Gastroesophageal sphincter (tissue), 4 donors: Measurements from ENCODE around the gene PADI4. TPM values are rescaled to one million over a fixed set of nuclear protein-coding genes. Genes with fewer than 3 reads are reported as not detected.

Experiments
- ATAC-seq: fragments of 150-250 bp; one replicate; pipeline ENCODE4 v1.9.1; 2016; ENCODE audit warnings: mild to moderate bottlenecking, moderate library complexity
- H3K27ac ChIP-seq, 4 donors: fragments of 200-600 bp; sonication (generic) in 3 of 4; 1 replicate in 3 of 4; 2 replicates in 1 of 4; pipeline ENCODE4 v1.5.1; 2016 to 2019
- H3K27me3 ChIP-seq: fragments of 200-600 bp; sonication (generic); one replicate; pipeline ENCODE4 v1.5.1; 2019
- H3K36me3 ChIP-seq, 2 donors: fragments of 200-600 bp; sonication (generic); one replicate each; pipeline ENCODE4 v1.5.1; 2019; ENCODE audit warnings: control low read depth in 1 of 2
- H3K4me1 ChIP-seq, 3 donors: fragments of 200-600 bp; sonication (generic); 1 replicate in 2 of 3; 2 replicates in 1 of 3; pipeline ENCODE4 v1.5.1; 2016 to 2019; ENCODE audit warnings: control low read depth in 2 of 3
- H3K4me3 ChIP-seq, 2 donors: fragments of 200-600 bp; sonication (generic); one replicate each; pipeline ENCODE4 v1.5.1; 2019; ENCODE audit warnings: mild to moderate bottlenecking in 1 of 2, moderate library complexity in 1 of 2
- H3K9me3 ChIP-seq, 3 donors: fragments of 200-600 bp; sonication (generic); one replicate each; pipeline ENCODE4 v1.5.1; 2017 to 2019; ENCODE audit warnings: control low read depth in 2 of 3
- EP300 ChIP-seq: sonication (generic); formaldehyde crosslinking; IDR thresholded peaks from one replicate; pipeline ENCODE4 v1.6.1; 2017; ENCODE audit warnings: antibody characterized with exemption, mild to moderate bottlenecking
- POLR2A ChIP-seq, 2 donors: fragments of 450-650 bp; IDR thresholded peaks; one replicate each; pipeline ENCODE4 v1.6.1; 2017; ENCODE audit warnings: antibody characterized with exemption in 2 of 2, mild to moderate bottlenecking in 2 of 2, moderate library complexity in 1 of 2
- POLR2AphosphoS5 ChIP-seq: sonication (generic); formaldehyde crosslinking; IDR thresholded peaks from one replicate; pipeline ENCODE4 v1.6.1; 2017; ENCODE audit warnings: antibody characterized with exemption
- WGBS, 2 donors: methylation state at CpG; one replicate each; pipeline ENCODE4 v1.1.5; 2018; ENCODE audit warnings: low coverage in 1 of 2; 5-methylcytosine and 5-hydroxymethylcytosine counted together
- total RNA-seq, 4 donors: library from RNA; depleted of rRNA; stranded (reverse); fragments of >200 nt; gene quantifications; one replicate each; pipeline ENCODE4 v1.1.0, GENCODE V29; 2016
- TF ChIP-seq, protein P1 (sequence below), 4 experiments: fragments of 200-600 bp in 2 of 4; fragments of 450-650 bp in 2 of 4; sonication (generic) in 1 of 4; IDR thresholded peaks; one replicate each; pipeline ENCODE4 v1.5.1; 2017 to 2019; ENCODE audit warnings: antibody characterized with exemption in 4 of 4, mild to moderate bottlenecking in 2 of 4, moderate library complexity in 2 of 4

Gene PADI4
- total RNA-seq, 4 donors from 2014 or later: 1.6 TPM; not detected in 3

GRCh38 chr1:17335821-17336710, 28.1 kb downstream of the PADI4 start:
- Histone ChIP-seq H3K36me3 (no peaks in the 10 kb centered on the region), H3K27ac (no peak overlapping the region), H3K9me3 (peaks cover 0 to 14% (median 0%) of the 10 kb centered on the region in 3 donors), H3K4me1 (no peaks in the 10 kb centered on the region), H3K27me3 (peaks cover 83% of the 10 kb centered on the region), H3K4me3 (no peak overlapping the region)
- 16 to 22% methylated on average over 9 to 13 of the region's 20 CpGs for WGBS, 2 donors
- TF ChIP-seq POLR2A (IDR thresholded peaks at IDR 0.05) (no peak), EP300 (no peak)
- TF ChIP-seq, protein P1, sequence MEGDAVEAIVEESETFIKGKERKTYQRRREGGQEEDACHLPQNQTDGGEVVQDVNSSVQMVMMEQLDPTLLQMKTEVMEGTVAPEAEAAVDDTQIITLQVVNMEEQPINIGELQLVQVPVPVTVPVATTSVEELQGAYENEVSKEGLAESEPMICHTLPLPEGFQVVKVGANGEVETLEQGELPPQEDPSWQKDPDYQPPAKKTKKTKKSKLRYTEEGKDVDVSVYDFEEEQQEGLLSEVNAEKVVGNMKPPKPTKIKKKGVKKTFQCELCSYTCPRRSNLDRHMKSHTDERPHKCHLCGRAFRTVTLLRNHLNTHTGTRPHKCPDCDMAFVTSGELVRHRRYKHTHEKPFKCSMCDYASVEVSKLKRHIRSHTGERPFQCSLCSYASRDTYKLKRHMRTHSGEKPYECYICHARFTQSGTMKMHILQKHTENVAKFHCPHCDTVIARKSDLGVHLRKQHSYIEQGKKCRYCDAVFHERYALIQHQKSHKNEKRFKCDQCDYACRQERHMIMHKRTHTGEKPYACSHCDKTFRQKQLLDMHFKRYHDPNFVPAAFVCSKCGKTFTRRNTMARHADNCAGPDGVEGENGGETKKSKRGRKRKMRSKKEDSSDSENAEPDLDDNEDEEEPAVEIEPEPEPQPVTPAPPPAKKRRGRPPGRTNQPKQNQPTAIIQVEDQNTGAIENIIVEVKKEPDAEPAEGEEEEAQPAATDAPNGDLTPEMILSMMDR (IDR thresholded peaks at IDR 0.05): peak in 3 of 4 experiments; percentile 32 to 62 (median 33)
- no peak for ATAC-seq

DNA sequence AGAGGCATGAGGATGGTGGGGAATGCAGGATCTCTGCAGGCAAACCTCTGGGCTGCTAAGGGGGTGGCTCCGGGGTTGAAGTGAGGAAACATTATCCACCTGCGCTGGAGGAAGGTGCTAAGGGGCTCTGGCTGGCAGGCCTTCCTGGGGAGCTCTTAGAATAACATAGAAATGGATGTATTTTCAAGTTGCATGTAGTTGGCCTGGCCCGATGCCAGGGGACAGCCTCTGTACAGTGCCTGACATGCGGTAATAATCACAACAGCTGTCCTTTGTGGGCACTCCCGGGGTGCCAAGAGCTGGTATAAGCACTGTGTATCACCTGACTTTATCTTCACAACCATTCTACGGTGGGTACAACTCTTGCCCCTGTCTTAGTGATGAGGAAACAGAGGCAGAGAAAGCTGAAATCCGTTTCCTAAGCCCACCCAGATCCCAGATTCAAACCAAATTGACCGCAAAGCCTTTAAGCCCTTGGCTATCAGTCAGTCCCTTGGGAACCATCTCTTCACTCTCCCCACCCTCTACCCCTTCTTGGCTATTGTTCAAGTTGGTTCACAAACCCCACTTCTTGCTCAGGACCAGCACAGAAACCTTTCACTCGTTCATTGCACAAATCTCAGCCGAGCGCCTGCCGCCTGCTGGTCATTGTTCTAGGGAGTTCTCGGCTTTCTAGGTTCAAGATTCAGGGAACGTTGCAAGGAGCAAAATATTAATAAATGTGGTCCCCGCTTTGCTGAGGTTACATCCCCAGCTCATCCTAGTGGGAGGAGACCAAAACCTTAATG, 30.9 kb downstream of the PADI4 start:
- no peak overlapping the region for H3K27ac ChIP-seq
- ATAC-seq: no peak
- WGBS, 2 donors: 62 to 88% methylated on average over 2 to 12 of the region's 15 CpGs
- H3K4me3 ChIP-seq: no peak overlapping the region
- no peaks in the 10 kb centered on the region for H3K4me1 ChIP-seq
- no peaks in the 10 kb centered on the region for H3K36me3 ChIP-seq
- H3K9me3 ChIP-seq: peaks cover 0 to 1% (median 0%) of the 10 kb centered on the region in 3 donors
- TF ChIP-seq POLR2A (IDR thresholded peaks at IDR 0.05): no peak
- TF ChIP-seq POLR2AphosphoS5: no peak
- TF ChIP-seq, protein P1 (IDR thresholded peaks at IDR 0.05): no peak
- TF ChIP-seq EP300: no peak
- H3K27me3 ChIP-seq: peaks cover 74% of the 10 kb centered on the region

GRCh38 chr1:17339521-17339920, 31.5 kb downstream of the PADI4 start:
- Histone ChIP-seq H3K27me3 (peaks cover 72% of the 10 kb centered on the region), H3K9me3 (peaks cover 0 to 4% (median 0%) of the 10 kb centered on the region in 3 donors), H3K4me3 (no peak overlapping the region), H3K36me3 (no peaks in the 10 kb centered on the region), H3K4me1 (no peaks in the 10 kb centered on the region), H3K27ac (no peak overlapping the region)
- WGBS, 2 donors: 60 to 73% methylated on average over 1 to 5 of the region's 7 CpGs
- no peak for ATAC-seq
- no peak for TF ChIP-seq POLR2AphosphoS5
- no peak for TF ChIP-seq POLR2A (IDR thresholded peaks at IDR 0.05)
- TF ChIP-seq EP300: no peak
- TF ChIP-seq, protein P1 (IDR thresholded peaks at IDR 0.05): no peak

DNA sequence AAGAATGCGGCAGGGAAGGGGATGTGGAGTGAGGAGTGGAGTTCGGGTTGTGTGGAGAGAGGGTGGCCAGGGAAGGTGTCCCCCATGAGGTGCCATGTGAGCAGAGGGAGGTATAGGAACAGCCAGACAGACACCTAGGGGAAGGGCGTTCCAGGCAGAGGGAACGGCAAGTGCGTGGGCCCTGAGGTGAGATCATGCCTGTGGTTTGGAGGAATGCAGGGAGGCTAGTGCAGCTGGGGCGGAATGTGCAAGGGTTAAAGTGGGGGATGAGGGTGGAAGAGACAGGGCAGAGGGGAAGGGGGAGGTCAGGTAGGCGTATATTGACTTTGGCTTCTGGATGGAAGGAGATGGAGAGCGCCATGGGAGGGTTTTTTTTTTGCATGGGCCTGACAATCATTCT, 32.4 kb downstream of the PADI4 start:
- H3K27me3 ChIP-seq: peaks cover 69% of the 10 kb centered on the region
- H3K4me1 ChIP-seq: no peaks in the 10 kb centered on the region
- no peak overlapping the region for H3K4me3 ChIP-seq
- no peak overlapping the region for H3K27ac ChIP-seq
- TF ChIP-seq EP300 (no peak), POLR2A (IDR thresholded peaks at IDR 0.05) (no peak), POLR2AphosphoS5 (no peak)
- TF ChIP-seq, protein P1 (IDR thresholded peaks at IDR 0.05): no peak
- 66 to 68% methylated on average over 6 to 8 of the region's 8 CpGs for WGBS, 2 donors
- ATAC-seq: no peak
- H3K9me3 ChIP-seq: peaks cover 0 to 7% (median 0%) of the 10 kb centered on the region in 3 donors
- H3K36me3 ChIP-seq: no peaks in the 10 kb centered on the region
